GM10248 (cell line): ENCODE data around the gene TTC7B.

Experiments used
- CTCF ChIA-PET: fragments of 300-600 bp; sonication (Branson Sonifier 250); formaldehyde crosslinking; extraction: SDS; loops from one replicate; lab custom pipeline; 2021; ENCODE audit warnings: antibody characterized with exemption; lab: Yijun Ruan, JAX
- POLR2A ChIA-PET: fragments of 350-650 bp; sonication (Branson Sonifier 250); formaldehyde crosslinking; extraction: SDS; loops from one replicate; lab custom pipeline; 2020; ENCODE audit warnings: antibody characterized with exemption; lab: Yijun Ruan, JAX
- DNase-seq: peaks from one replicate; pipeline ENCODE4 v3.0.0; 2012; ENCODE audit errors: extremely low spot score
- CTCF ChIP-seq: IDR thresholded peaks from 2 replicates; pipeline ENCODE4 v1.5.1; 2012; ENCODE audit warnings: mild to moderate bottlenecking, low read depth; ENCODE audit errors: extremely low read depth, missing control alignments, control extremely low read depth

TTC7B gene

GRCh38 chr14:90813442-90813841, 2.8 kb downstream of the TTC7B start:
- no peak for DNase-seq
- ChIA-PET POLR2A (no interaction called here), CTCF (interaction anchor here (1.1 kb wide), 2 partner anchors 18 to 116 kb away, joined by 3 to 4 read pairs; no protein-coding TSS in a partner anchor)
- no peak for TF ChIP-seq CTCF

DNA sequence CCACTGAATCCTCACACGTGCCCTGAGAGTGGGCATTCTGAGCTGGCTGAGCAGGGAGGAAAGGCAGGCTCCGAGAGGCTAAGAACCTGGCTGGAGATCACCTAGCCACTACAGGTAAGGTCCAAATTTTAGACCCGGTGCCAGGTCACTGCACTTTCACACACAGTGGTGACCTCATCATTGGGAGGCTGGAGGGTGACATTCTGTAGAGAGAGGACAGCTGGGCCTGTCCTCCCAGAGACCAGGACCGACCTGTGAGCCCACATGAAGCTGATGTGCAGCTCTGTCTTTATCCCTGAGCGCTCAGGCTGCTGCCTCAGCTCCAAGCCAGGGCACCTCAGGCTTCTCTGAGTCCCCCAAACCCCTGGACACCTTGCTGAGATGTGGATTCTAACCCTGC, 4.1 kb downstream of the TTC7B start:
- no peak for TF ChIP-seq CTCF
- CTCF ChIA-PET = interaction anchor here (1.0 to 1.2 kb wide), 3 partner anchors 17 to 361 kb away, joined by 3 read pairs; no protein-coding TSS in a partner anchor
- no peak for DNase-seq

DNA sequence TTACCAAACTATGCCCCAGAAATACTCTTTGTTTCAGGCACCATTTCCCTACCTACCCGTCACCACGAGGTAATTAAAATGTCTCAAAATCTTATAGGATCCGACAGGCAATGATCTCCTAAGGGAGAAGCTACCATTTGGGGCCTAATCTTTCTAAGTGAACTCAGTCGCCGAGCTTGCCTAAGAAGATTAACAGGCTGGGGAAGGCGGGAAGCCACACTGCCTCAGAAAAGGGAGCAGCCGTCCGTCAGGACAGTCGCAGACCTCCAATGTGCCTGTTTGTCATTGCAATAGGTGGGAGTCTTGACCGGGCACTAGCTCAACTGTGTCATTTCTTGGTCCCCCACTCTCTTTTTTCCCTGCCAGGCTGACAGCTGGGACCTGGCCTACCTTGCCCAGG, 4.6 kb downstream of the TTC7B start:
- TF ChIP-seq CTCF = no peak
- ChIA-PET CTCF (interaction anchor here (1.0 to 1.2 kb wide), 2 partner anchors 17 to 361 kb away, joined by 3 read pairs; no protein-coding TSS in a partner anchor), POLR2A (no interaction called here)
- no peak for DNase-seq

More for the DNA sequence above, 4.1 kb downstream of the TTC7B start:
- POLR2A ChIA-PET = no interaction called here

DNA sequence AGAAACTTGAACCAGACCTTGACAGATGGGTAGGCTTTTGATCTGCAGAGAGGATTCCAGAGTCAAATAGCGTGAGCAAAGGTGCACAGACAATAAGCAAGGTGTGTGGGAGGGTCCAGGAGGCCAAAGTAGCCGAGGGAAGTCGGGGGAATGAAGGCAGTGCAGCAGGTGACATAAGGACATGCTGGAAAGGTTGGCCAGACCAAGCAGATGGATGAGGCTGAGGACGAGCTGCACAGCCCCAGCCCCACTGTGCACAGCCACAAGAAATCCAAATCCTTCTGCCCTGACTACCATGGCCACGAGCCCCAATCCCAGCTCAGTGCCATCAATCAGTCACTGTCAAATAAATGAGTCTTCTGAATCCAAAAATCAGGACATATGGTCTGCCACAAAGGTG, 5.4 kb downstream of the TTC7B start:
- ChIA-PET POLR2A (no interaction called here), CTCF (interaction anchor here (1.2 kb wide), 1 partner anchor 362 kb away, joined by 3 read pairs; no protein-coding TSS in a partner anchor)
- no peak for TF ChIP-seq CTCF
- DNase-seq = no peak

GRCh38 chr14:90809530-90810312, 6.5 kb downstream of the TTC7B start:
- CTCF ChIA-PET = no interaction called here
- TF ChIP-seq CTCF = no peak

DNA sequence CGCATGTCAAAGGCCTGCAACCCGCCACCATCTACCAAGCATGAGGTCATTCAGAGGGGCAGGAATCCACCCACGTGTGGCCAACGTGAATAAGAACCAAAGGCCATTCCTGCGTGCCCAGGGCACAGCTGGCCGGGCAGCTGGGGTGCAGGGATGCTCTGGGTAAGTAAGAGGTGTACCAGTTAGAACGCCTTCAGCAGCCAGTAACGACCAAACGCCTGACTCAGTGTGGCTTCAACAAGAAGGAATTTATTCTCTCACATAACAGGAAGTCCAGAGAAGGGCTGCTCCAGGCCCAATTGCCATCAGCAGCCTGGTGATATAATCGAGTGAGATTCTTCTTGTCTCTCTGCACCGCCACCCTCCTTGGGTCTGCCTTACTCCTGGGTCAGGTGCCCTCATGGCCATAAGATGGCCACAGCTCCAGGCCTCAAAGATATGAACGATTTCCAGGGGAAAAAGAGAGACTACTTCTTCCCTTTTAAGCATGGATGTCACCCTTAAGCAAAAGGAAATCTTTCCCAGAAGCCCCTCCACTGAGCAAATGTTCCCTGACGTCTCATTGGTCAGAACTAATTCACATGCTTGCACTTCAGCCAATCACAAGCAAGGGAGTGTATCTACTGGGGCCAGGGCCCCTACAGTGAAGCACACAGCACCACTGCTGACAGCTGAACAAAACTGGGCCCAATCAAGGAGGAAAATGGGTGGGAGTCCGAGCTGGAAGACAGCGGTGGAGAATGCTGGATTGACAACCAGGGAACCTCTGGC, 7.3 kb downstream of the TTC7B start:
- no peak for TF ChIP-seq CTCF
- ChIA-PET POLR2A (no interaction called here), CTCF (no interaction called here)
- DNase-seq = no peak

More at GRCh38 chr14:90809530-90810312, 6.5 kb downstream of the TTC7B start:
- POLR2A ChIA-PET = no interaction called here
- no peak for DNase-seq
